H1 (cell line): ENCODE results near the gene TSC2. TPM values are rescaled to one million over a fixed set of nuclear protein-coding genes. Genes with fewer than 3 reads are reported as not detected.

Source experiments
- CTCF ChIA-PET: fragments of 300-600 bp; sonication (Branson Sonifier 250); formaldehyde crosslinking; loops from one replicate; lab custom pipeline; 2021; ENCODE audit not compliant: partially characterized antibody; lab: Charles Lee
- POLR2A ChIA-PET: fragments of 300-600 bp; sonication (Branson Sonifier 250); formaldehyde crosslinking; loops from one replicate; lab custom pipeline; 2021; ENCODE audit warnings: inconsistent platforms; ENCODE audit not compliant: partially characterized antibody; lab: Charles Lee
- DNase-seq, 2 experiments: peaks; one replicate each; pipeline versions ENCODE4 v3.0.0 to v3.0.0-alpha.2; 2010 to 2022; ENCODE audit warnings: low spot score in 2 of 2, low read depth in 1 of 2, mixed read lengths in 1 of 2
- FAIRE-seq: peaks from 2 replicates; lab custom pipeline; 2011; peaks lifted over from hg19 to GRCh38; lab: Jason Lieb, UNC
- H2AFZ ChIP-seq: 2 replicates; pipeline ENCODE4 v1.8.1; 2012; ENCODE audit warnings: low read length, inconsistent platforms
- H2AK5ac ChIP-seq: 2 replicates; pipeline ENCODE4 v1.6.1; 2013; ENCODE audit warnings: low read depth, low read length
- H2BK120ac ChIP-seq: replicated peaks from 2 replicates; pipeline ENCODE3; 2013; ENCODE audit warnings: low read depth, low read length, inconsistent platforms
- H2BK12ac ChIP-seq: 2 replicates; pipeline ENCODE4 v1.6.1; 2013; ENCODE audit warnings: low read depth, low read length
- H2BK15ac ChIP-seq: 2 replicates; pipeline ENCODE4 v1.6.1; 2013; ENCODE audit warnings: low read length
- H2BK20ac ChIP-seq: 2 replicates; pipeline ENCODE4 v1.6.1; 2013; ENCODE audit warnings: low read length
- H2BK5ac ChIP-seq: 2 replicates; pipeline ENCODE4 v1.6.1; 2013; ENCODE audit warnings: low read depth, low read length
- H3K14ac ChIP-seq: 2 replicates; pipeline ENCODE4 v1.6.1; 2013; ENCODE audit warnings: inconsistent platforms; ENCODE audit not compliant: insufficient read length
- H3K18ac ChIP-seq: 2 replicates; pipeline ENCODE4 v1.6.1; 2013; ENCODE audit warnings: low read length; ENCODE audit errors: extremely low read depth
- H3K23ac ChIP-seq: 2 replicates; pipeline ENCODE4 v1.6.1; 2013; ENCODE audit warnings: inconsistent platforms; ENCODE audit not compliant: insufficient read length
- H3K23me2 ChIP-seq: 2 replicates; pipeline ENCODE4 v1.6.1; 2013; ENCODE audit warnings: low read depth, low read length
- H3K27ac ChIP-seq: 2 replicates; pipeline ENCODE4 v1.6.1; 2011; ENCODE audit warnings: low read depth, low read length, inconsistent platforms
- H3K27me3 ChIP-seq, 4 experiments: replicated peaks in 1 of 4; 1 replicate in 1 of 4; 2 replicates in 3 of 4; pipeline versions ENCODE4 v1.6.1 to v1.8.1; 2011 to 2013; ENCODE audit warnings: low read length in 3 of 4, mild to moderate bottlenecking in 3 of 4, inconsistent platforms in 2 of 4, mixed read lengths in 2 of 4, moderate library complexity in 1 of 4; ENCODE audit not compliant: control insufficient read depth in 3 of 4, insufficient read depth in 3 of 4; ENCODE audit errors: extremely low read depth in 1 of 4
- H3K36me3 ChIP-seq, 4 experiments: 2 replicates each; pipeline versions ENCODE4 v1.6.1 to v1.8.1; 2011 to 2013; ENCODE audit warnings: mild to moderate bottlenecking in 4 of 4, low read length in 3 of 4, moderate library complexity in 2 of 4, control low read depth in 1 of 4, inconsistent platforms in 1 of 4; ENCODE audit not compliant: insufficient read depth in 4 of 4, control insufficient read depth in 2 of 4
- H3K4ac ChIP-seq: replicated peaks from 2 replicates; pipeline ENCODE3; 2013; ENCODE audit warnings: low read length, low read depth, mixed read lengths, inconsistent platforms; ENCODE audit not compliant: insufficient read length
- H3K4me1 ChIP-seq, 4 experiments: replicated peaks in 1 of 4; 1 replicate in 1 of 4; 2 replicates in 3 of 4; pipeline versions ENCODE4 v1.6.1 to v1.8.1; 2011 to 2013; ENCODE audit warnings: low read length in 3 of 4, inconsistent platforms in 2 of 4, mixed read lengths in 1 of 4; ENCODE audit not compliant: insufficient read depth in 4 of 4, control insufficient read depth in 3 of 4
- H3K4me2 ChIP-seq, 2 experiments: 2 replicates each; pipeline versions ENCODE4 v1.6.1 to v1.8.1; 2011 to 2013; ENCODE audit warnings: low read depth in 2 of 2, low read length in 2 of 2, control low read depth in 1 of 2, inconsistent platforms in 1 of 2, mild to moderate bottlenecking in 1 of 2; ENCODE audit not compliant: insufficient read depth in 1 of 2
- H3K4me3 ChIP-seq, 4 experiments: fragments of 200-600, 300-600 bp in 1 of 4; sonication (generic), shearing (Covaris generic), sonication (Bioruptor Twin) in 1 of 4; 2 replicates each; pipeline versions ENCODE4 v1.5.1 to v1.8.1; 2011 to 2016; ENCODE audit warnings: low read length in 4 of 4, low read depth in 3 of 4, control low read depth in 2 of 4, inconsistent platforms in 2 of 4, mild to moderate bottlenecking in 2 of 4, mixed read lengths in 1 of 4, moderate library complexity in 1 of 4; ENCODE audit not compliant: insufficient read depth in 2 of 4; ENCODE audit errors: extremely low read depth in 1 of 4
- H3K56ac ChIP-seq: replicated peaks from 2 replicates; pipeline ENCODE3; 2013; ENCODE audit warnings: low read depth, mild to moderate bottlenecking, mixed read lengths, low read length, inconsistent platforms; ENCODE audit not compliant: insufficient read length
- H3K79me1 ChIP-seq: 2 replicates; pipeline ENCODE4 v1.6.1; 2013; ENCODE audit warnings: low read depth, low read length, control low read depth
- H3K79me2 ChIP-seq, 2 experiments: 2 replicates each; pipeline versions ENCODE4 v1.6.1 to v1.8.1; 2012 to 2013; ENCODE audit warnings: low read length in 2 of 2, mild to moderate bottlenecking in 2 of 2, inconsistent platforms in 1 of 2; ENCODE audit not compliant: insufficient read depth in 2 of 2, control insufficient read depth in 1 of 2
- H3K9ac ChIP-seq, 4 experiments: replicated peaks in 1 of 4; 1 replicate in 1 of 4; 2 replicates in 3 of 4; pipeline versions ENCODE4 v1.6.1 to v1.8.1; 2011 to 2013; ENCODE audit warnings: low read depth in 3 of 4, low read length in 3 of 4, control low read depth in 2 of 4, mild to moderate bottlenecking in 2 of 4, moderate library complexity in 2 of 4, inconsistent platforms in 1 of 4; ENCODE audit errors: extremely low read depth in 1 of 4
- H3K9me3 ChIP-seq, 2 experiments: 2 replicates each; pipeline versions ENCODE4 v1.6.1 to v1.8.1; 2012 to 2013; ENCODE audit warnings: mild to moderate bottlenecking in 2 of 2, moderate library complexity in 2 of 2, control low read depth in 1 of 2, inconsistent platforms in 1 of 2, low read depth in 1 of 2, low read length in 1 of 2, mixed read lengths in 1 of 2; ENCODE audit not compliant: insufficient read depth in 2 of 2
- H4K20me1 ChIP-seq, 2 experiments: replicated peaks in 1 of 2; 2 replicates each; pipeline versions ENCODE3 to v1.8.1; 2011 to 2013; ENCODE audit warnings: inconsistent platforms in 2 of 2, low read length in 2 of 2, mild to moderate bottlenecking in 1 of 2; ENCODE audit not compliant: insufficient read depth in 2 of 2, control insufficient read depth in 1 of 2
- H4K5ac ChIP-seq: 2 replicates; pipeline ENCODE4 v1.6.1; 2013; ENCODE audit warnings: low read length, low read depth, mixed read lengths, inconsistent platforms; ENCODE audit not compliant: insufficient read length
- H4K8ac ChIP-seq: 2 replicates; pipeline ENCODE4 v1.8.0; 2013; ENCODE audit warnings: mild to moderate bottlenecking, moderate library complexity, low read length, inconsistent platforms; ENCODE audit not compliant: insufficient read depth; ENCODE audit errors: extremely low read depth
- H4K91ac ChIP-seq: replicated peaks from 2 replicates; pipeline ENCODE3; 2013; ENCODE audit warnings: low read length, mixed read lengths, inconsistent platforms; ENCODE audit not compliant: insufficient read length
- CHD2 ChIP-seq: IDR thresholded peaks from 2 replicates; pipeline ENCODE4 v1.6.1; 2012; ENCODE audit warnings: low read length, improper control_type of control experiment
- PHF8 ChIP-seq: fragments of 200-600 bp; sonication (generic); conservative IDR thresholded peaks from 2 replicates; pipeline ENCODE4 v1.7.1; 2012; ENCODE audit warnings: low read depth, mild to moderate bottlenecking, inconsistent platforms, low read length, moderate library complexity
- WGBS, 2 experiments: shearing (Covaris generic) in 1 of 2; methylation state at CpG; one replicate each; pipeline versions ENCODE4 v1.1.6 to v1.1.7; 2013 to 2015; ENCODE audit warnings: low lambda C conversion rate in 2 of 2, mixed read lengths in 2 of 2, inconsistent platforms in 1 of 2, low coverage in 1 of 2, missing lambda C conversion rate in 1 of 2; ENCODE audit not compliant: insufficient replicate concordance in 2 of 2, insufficient coverage in 1 of 2, insufficient read length in 1 of 2; ENCODE audit errors: extremely low coverage in 1 of 2, missing lambda C conversion rate in 1 of 2; 5-methylcytosine and 5-hydroxymethylcytosine counted together
- polyA plus RNA-seq, 7 experiments: library from polyadenylated mRNA; depleted of rRNA in 3 of 7; stranded (reverse) in 5 of 7; unstranded in 2 of 7; fragments of >200 nt in 5 of 7; fragments of 200-250 nt in 2 of 7; gene quantifications; 1 replicate in 5 of 7; 2 replicates in 1 of 7; 4 replicates in 1 of 7; pipeline versions ENCODE4 v1.2.1 to v1.2.3, GENCODE V29; 2011 to 2013; ENCODE audit warnings: missing spikeins in 2 of 7, mixed read lengths in 2 of 7
- total RNA-seq: library from RNA; stranded (reverse); fragmentation: NEBNext Ultra II Directional; extraction: Animal tissue kit (Norgen Biotek cat#: 25700); gene quantifications from 2 replicates; pipeline ENCODE4 v1.2.1, GENCODE V29; 2021

TSC2 gene
- total and polyA plus RNA-seq, 2 of the 8 experiments (the other 6 are each of a cell fraction or from before 2014, with no cell fraction given): 65.9 to 96.6 TPM

DNA sequence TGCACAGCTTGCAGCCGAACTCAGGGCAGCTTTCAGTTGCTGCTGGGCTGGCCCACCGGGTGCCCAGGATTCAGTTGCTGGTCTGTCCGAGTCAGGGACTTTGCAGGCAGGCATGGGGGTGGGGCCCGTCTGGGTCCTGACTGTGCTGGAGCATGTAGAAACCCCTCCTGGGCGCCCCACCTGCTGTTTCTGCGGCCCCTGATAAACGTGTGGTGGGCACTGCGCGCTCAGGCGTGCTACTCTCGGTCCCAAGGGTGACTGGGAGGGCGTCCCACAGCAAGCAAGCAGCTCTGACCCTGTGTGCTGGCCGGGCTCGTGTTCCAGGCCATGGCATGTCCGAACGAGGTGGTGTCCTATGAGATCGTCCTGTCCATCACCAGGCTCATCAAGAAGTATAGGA, 12.6 kb downstream of the TSC2 start:
- peaks cover 0 to 7% (median 2%) of the 10 kb centered on the region in 4 experiments; a peak in 3 of 8 replicates for H3K36me3 ChIP-seq
- 90% methylated on average over 13 of the region's 17 CpGs; no CpG with 5 or more reads in 1 of the 2 experiments for WGBS, 2 experiments

More for the DNA sequence above, 12.6 kb downstream of the TSC2 start:
- Histone ChIP-seq H3K9me3 (no peaks in the 10 kb centered on the region), H3K9ac (no peak overlapping the region), H3K79me1 (no peaks in the 10 kb centered on the region), H2AK5ac (no peak overlapping the region), H2AFZ (no peak overlapping the region), H3K27me3 (no peaks in the 10 kb centered on the region), H2BK12ac (no peak overlapping the region), H2BK20ac (no peak overlapping the region), H4K20me1 (peaks cover 0 to 13% of the 10 kb centered on the region in 2 experiments), H3K4me3 (no peak overlapping the region), H4K91ac (no peak overlapping the region), H2BK5ac (no peak overlapping the region; the same call in 1 of the 2 replicates), H4K5ac (no peak overlapping the region), H3K23ac (no peak overlapping the region), H4K8ac (peak overlapping the region; percentile 25; the same call in 1 of the 2 replicates), H3K23me2 (no peaks in the 10 kb centered on the region), H2BK15ac (no peak overlapping the region), H3K4ac (no peak overlapping the region), H3K27ac (no peak overlapping the region), H3K18ac (no peak overlapping the region), H3K79me2 (no peaks in the 10 kb centered on the region), H3K4me2 (no peak overlapping the region), H2BK120ac (no peak overlapping the region), H3K4me1 (no peaks in the 10 kb centered on the region), H3K56ac (no peak overlapping the region), H3K14ac (no peak overlapping the region)
- ChIA-PET CTCF (interaction anchor here (0.7 to 2.2 kb wide), 4 partner anchors 13 to 96 kb away, joined by 3 to 6 read pairs (median 4); partner anchors contain the start of gene RPS2), POLR2A (interaction anchor here (0.9 to 1.7 kb wide), 5 partner anchors 10 to 151 kb away, joined by 3 to 6 read pairs (median 5); partner anchors contain the start of genes BRICD5, NTHL1 and TSC2)
- DNase-seq: no peak
- no peak for FAIRE-seq
- TF ChIP-seq PHF8 (no peak), CHD2 (no peak)
